ENCODE measurements around the gene SERGEF.

The SERGEF gene

DNA sequence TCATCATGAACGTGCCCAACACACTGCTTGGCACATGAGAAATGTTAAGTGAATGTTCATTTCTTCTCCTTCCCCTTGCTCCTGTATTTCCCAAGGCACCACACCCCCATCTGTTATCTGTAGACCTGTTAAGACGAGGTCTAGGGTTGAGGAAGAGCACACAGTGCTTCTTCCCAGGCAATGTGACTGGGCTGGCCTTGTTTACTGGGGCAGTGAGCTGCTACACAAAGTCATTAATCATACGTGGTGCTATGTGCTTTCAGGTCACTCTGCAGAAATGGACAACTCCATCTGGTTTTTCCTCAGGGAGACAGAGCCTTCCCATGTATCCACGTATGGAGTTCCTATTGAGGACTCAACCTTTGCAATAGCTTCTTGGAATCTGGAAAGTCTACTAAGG, 159.6 kb downstream of the SERGEF start:
- no peak for DNase-seq

- no peak for DNase-seq
These were observed 160.6 kb downstream of the SERGEF start for GRCh38 chr11:17852246-17852645.

GRCh38 chr11:17851697-17852096, 161.2 kb downstream of the SERGEF start:
- DNase-seq: no peak

DNA sequence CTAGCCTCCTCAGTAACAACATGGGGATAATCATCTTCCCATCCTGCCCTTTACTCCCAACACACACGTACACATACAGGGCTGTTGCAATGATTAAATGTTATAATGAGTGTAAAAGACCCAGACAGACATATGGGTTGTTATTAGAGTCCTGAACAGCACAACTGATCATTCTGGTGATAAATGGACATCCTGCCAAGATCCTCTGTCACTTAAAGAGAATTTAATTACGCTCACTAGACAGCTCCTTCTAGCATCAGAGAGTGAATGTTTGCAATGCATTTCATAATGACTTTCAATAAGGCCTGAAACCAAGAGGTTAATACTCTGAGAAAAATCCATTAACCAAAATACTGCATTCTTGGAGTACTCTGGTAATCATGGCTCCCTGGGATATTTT, 162.5 kb downstream of the SERGEF start:
- no peak for DNase-seq

GRCh38 chr11:17848715-17849114, 164.1 kb downstream of the SERGEF start:
- DNase-seq: no peak

GRCh38 chr11:17846852-17847453, 165.9 kb downstream of the SERGEF start:
- no peak for DNase-seq

GRCh38 chr11:17845431-17845881, 167.4 kb downstream of the SERGEF start:
- no peak for DNase-seq

DNA sequence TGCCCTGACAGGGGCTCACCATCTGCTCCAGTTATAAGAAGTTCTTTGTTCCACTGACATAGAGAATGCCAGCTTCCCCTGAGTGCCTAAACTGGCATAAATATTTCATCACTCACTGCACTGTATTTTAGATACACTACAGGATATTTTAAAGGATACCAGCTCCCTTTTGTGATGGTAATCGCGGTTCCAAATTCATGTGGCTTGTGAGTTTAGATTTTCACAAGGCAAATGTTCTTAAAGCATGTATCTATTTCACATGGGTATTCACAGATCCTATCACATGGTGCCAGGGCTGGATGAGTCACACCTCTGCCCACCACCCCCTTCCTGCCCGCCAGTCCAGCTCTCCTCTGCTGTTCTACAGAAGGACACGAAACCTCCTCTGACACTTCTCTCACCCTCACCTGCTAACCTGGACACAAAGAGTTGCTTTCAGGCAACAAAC, 172.7 kb downstream of the SERGEF start:
- DNase-seq: no peak

GRCh38 chr11:17839450-17839849, 173.4 kb downstream of the SERGEF start:
- no peak for DNase-seq

GRCh38 chr11:17838102-17838501, 174.7 kb downstream of the SERGEF start:
- no peak for DNase-seq

DNA sequence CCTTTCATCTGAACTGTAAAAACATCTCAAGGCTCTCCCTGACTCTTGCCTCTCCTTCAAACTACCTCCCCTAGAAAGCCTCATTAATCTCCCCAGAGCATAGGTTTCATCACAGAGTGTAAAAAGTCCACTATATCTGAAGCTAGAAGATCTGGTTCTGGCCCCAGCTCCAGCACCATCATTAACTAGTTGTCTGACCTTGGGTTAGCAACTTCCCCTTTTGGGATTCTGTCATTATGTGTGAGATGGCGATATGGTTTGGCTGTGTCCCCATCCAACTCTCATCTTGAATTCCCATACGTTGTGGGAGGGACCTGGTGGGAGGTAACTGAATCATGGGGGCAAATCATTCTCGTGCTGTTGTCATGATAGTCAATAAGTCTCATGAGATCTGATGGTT, 181.0 kb downstream of the SERGEF start:
- no peak for DNase-seq

- no peak for DNase-seq
These were observed 181.6 kb downstream of the SERGEF start for GRCh38 chr11:17831228-17831627.

DNA sequence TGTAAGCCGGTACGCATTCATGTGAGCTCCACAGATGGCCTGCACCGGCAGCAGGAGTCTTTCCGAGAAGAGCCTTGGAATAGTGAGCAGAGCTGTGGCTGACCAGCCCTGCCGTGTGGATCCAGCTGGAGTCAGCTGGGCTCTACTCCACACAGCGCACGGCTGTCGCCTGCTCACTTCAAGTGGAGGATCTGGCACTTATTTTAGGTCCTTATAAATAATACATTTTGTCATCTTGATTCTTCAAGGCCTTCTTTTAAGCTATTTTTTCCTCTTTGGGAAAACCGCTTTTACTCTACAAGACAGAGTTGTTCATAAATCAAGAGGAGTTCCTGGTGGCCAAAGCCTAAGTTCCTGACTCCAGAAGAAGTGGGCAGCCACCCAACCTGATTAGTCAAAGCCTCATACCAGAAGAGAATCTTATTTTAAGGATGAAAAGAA, 184.5 kb downstream of the SERGEF start:
- DNase-seq: no peak

- no peak for DNase-seq
These were observed 185.8 kb downstream of the SERGEF start for GRCh38 chr11:17827006-17827405.

GRCh38 chr11:17822401-17822781, 190.5 kb downstream of the SERGEF start:
- no peak for DNase-seq

DNA sequence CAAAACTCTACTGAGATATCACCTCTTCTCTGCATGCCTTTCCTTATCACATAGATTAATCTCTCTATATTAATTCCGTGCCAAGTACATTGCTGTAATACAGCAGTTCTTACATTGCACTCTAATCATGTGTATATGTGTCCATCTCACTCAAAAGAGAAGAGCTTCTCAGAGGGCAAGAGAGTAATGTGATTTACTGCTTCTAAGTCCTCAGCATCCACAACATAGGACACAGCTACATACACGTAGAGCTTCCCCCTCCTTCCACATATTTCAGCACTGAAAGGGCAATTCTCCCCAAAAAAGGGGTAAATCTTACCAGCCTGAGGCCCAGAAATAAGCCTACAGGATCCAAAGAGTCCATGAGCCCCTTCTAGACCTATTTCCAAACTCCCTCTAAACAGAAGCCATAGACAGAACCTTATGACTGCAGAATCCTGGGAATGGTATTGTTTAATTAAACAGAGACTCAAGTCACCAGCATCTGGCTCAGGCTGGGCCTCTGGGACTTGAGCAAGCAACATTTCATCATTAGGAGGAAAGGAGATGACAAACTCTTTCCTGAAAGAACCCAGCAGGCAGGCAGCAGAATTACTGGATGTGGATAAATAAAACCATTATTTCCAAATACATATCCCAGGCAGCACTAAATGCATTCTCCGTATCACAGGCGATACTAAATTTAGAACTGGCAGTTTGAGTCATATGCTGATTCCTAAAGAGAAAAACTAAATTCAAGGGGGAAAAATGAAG, 191.0 kb downstream of the SERGEF start:
- DNase-seq: no peak

GRCh38 chr11:17816232-17816931, 196.5 kb downstream of the SERGEF start:
- no peak for DNase-seq

- no peak for DNase-seq
These were observed 198.3 kb downstream of the SERGEF start for GRCh38 chr11:17814546-17814945.

DNA sequence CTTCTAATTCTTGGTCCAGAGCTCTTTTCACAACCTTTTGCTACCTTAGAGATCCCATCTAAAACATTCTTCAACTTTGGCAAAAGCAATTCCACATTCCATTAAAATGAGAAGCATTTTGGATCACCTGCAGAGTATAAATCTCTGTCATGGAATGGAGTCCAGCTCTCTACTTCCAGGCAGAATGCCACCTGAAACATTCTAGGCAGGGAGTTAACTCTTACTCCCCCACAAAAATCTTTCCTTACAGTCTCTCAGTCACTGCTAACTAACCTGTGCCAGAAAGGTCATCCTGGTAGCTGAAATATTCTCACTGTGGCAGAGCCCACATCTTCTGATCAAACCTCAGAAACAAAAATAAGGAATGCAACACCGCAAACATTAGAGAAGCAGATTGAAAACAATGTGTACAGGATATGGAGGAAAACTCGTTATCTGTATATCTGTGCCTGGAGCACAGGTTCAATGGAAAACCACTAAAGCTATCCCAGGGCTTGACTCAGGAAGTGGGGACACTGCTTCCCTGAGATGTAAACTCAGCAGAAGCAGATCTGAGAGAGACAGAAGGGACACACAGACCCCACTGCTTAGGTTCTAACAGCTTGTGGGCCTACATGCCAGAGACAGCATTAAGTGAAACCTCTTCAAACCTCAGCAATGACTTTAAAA, 199.3 kb downstream of the SERGEF start:
- no peak for DNase-seq

- DNase-seq: no peak
These were observed 200.0 kb downstream of the SERGEF start for GRCh38 chr11:17812865-17813187.

GRCh38 chr11:17812091-17812864, 200.6 kb downstream of the SERGEF start:
- no peak for DNase-seq

DNA sequence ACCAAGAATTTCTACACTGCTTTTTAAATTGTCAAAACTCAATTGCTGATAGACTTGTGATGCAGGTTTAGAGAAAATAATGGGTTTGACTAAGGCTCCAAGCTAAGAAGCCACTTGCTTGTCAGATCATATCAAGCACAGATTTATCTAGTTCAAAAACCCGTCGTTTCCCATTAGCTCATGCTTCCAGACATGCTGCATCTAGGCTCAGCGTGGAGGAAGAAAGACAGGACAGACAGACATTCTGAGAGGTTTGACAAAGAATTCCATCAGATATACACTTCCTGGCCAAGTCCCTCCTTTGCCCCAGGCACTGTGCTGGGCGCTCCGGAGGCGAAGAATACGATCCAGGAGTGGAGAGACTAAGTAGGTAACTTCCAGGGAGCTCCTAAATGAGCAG, 201.5 kb downstream of the SERGEF start:
- no peak for DNase-seq

GRCh38 chr11:17810746-17811145, 202.1 kb downstream of the SERGEF start:
- DNase-seq: no peak

Measured in activated CD4-positive, alpha-beta T cell treated with anti-CD3 and anti-CD28 coated beads, Interleukin-2, amount 50 U/mL, for 48 hours (primary cell).